Breast epithelium (tissue), 4 donors: ENCODE data around the gene STOX2. TPM values are rescaled to one million over a fixed set of nuclear protein-coding genes. Genes with fewer than 3 reads are reported as not detected.

Source experiments
- DNase-seq, 2 donors: peaks; one replicate each; pipeline ENCODE4 v3.0.0-alpha.2; 2019; ENCODE audit warnings: low spot score in 2 of 2
- H3K27ac ChIP-seq, 2 donors: fragments of 200-600 bp; sonication (generic) in 1 of 2; one replicate each; pipeline ENCODE4 v1.5.1; 2016 to 2019; ENCODE audit warnings: mild to moderate bottlenecking in 1 of 2
- H3K27me3 ChIP-seq, 2 donors: fragments of 200-600 bp; sonication (generic) in 1 of 2; one replicate each; pipeline versions ENCODE4 v1.5.1 to v1.6.0; 2017 to 2019; ENCODE audit warnings: control low read depth in 1 of 2, mild to moderate bottlenecking in 1 of 2
- H3K36me3 ChIP-seq: fragments of 200-600 bp; one replicate; pipeline ENCODE4 v1.5.1; 2019
- H3K4me1 ChIP-seq, 2 donors: fragments of 200-600 bp; sonication (generic); one replicate each; pipeline ENCODE4 v1.5.1; 2016 to 2019; ENCODE audit warnings: control low read depth in 1 of 2
- H3K4me3 ChIP-seq, 3 donors: fragments of 200-600 bp; sonication (generic); 1 replicate in 2 of 3; 2 replicates in 1 of 3; pipeline ENCODE4 v1.5.1; 2016 to 2019; ENCODE audit warnings: mild to moderate bottlenecking in 3 of 3, moderate library complexity in 2 of 3
- H3K9me3 ChIP-seq, 2 donors: fragments of 200-600 bp; sonication (generic) in 1 of 2; one replicate each; pipeline ENCODE4 v1.5.1; 2016 to 2019; ENCODE audit warnings: control low read depth in 1 of 2
- POLR2A ChIP-seq: fragments of 450-650 bp; IDR thresholded peaks from one replicate; pipeline ENCODE4 v1.6.1; 2016; ENCODE audit warnings: antibody characterized with exemption, mild to moderate bottlenecking, moderate library complexity
- POLR2AphosphoS5 ChIP-seq, 3 donors: sonication (generic); formaldehyde crosslinking; IDR thresholded peaks; one replicate each; pipeline ENCODE4 v1.6.1; 2017; ENCODE audit warnings: antibody characterized with exemption in 3 of 3
- intact Hi-C: fragments of 100-400 bp; cut with DNase I; formaldehyde crosslinking; loops from one replicate; pipeline ENCODE4 v1.15.1; 2023; ENCODE audit warnings: low total_unique reads
- total RNA-seq, 3 donors: library from RNA; depleted of rRNA; stranded (reverse); fragments of >200 nt; gene quantifications; one replicate each; pipeline ENCODE4 v1.1.0, GENCODE V29; 2016
- TF ChIP-seq, protein P1 (sequence below), 3 donors: fragments of 450-650 bp; IDR thresholded peaks; one replicate each; pipeline ENCODE4 v1.5.1; 2016 to 2017; ENCODE audit warnings: antibody characterized with exemption in 3 of 3, mild to moderate bottlenecking in 3 of 3, moderate library complexity in 3 of 3

Gene STOX2
- total RNA-seq, 3 donors from 2014 or later: 7.9 to 11.2 (median 10.7) TPM

DNA sequence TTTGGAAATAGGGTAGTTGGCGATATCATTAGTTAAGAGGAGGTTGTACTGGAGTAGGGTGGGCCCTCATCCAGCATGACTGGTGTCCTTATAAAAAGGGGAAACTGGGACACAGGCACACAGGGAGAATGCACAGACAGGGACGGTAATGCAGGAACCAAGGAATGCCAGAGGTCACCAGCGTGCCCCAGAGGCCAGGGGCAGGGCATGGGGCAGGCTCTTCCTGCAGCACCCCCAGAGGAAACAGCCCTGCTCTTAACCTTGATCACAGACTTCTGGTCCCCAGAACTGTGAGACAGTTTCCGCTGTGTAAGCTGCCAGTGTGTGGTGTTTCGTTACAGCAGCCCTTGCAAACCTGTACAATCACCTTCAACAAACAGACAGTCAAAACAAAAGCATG lies 15.9 kb upstream of the STOX2 start:
- Histone ChIP-seq H3K4me3 (no peak overlapping the region), H3K36me3 (no peaks in the 10 kb centered on the region), H3K4me1 (no peaks in the 10 kb centered on the region), H3K27ac (no peak overlapping the region), H3K27me3 (no peaks in the 10 kb centered on the region), H3K9me3 (no peaks in the 10 kb centered on the region)
- intact Hi-C loops: no loop called here
- TF ChIP-seq POLR2A: no peak
- no peak for TF ChIP-seq POLR2AphosphoS5 (IDR thresholded peaks at IDR 0.05)
- TF ChIP-seq, protein P1, sequence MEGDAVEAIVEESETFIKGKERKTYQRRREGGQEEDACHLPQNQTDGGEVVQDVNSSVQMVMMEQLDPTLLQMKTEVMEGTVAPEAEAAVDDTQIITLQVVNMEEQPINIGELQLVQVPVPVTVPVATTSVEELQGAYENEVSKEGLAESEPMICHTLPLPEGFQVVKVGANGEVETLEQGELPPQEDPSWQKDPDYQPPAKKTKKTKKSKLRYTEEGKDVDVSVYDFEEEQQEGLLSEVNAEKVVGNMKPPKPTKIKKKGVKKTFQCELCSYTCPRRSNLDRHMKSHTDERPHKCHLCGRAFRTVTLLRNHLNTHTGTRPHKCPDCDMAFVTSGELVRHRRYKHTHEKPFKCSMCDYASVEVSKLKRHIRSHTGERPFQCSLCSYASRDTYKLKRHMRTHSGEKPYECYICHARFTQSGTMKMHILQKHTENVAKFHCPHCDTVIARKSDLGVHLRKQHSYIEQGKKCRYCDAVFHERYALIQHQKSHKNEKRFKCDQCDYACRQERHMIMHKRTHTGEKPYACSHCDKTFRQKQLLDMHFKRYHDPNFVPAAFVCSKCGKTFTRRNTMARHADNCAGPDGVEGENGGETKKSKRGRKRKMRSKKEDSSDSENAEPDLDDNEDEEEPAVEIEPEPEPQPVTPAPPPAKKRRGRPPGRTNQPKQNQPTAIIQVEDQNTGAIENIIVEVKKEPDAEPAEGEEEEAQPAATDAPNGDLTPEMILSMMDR (IDR thresholded peaks at IDR 0.05): no peak
- no peak for DNase-seq

DNA sequence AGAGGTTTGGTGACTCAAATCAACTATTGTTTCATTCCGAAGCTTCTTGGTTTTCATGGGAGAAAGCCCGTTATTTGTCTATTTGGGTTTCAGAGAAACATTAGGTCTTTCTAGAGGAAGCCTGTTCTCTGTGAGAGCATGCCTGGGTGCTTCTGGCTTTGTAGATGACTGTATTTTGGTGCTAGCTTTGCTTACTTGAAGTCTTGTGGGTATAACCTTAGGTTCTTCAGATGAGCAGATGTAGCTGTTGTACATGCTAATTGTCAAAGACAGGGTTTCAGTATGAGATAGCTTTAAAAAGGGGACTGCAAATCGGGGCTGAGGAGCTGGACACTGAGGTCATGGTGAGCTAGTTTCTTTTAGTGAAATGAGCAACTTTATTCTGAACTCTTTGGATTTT lies 7.9 kb upstream of the STOX2 start:
- H3K9me3 ChIP-seq: peaks cover 0 to 8% of the 10 kb centered on the region in 2 donors
- DNase-seq: no peak
- no peaks in the 10 kb centered on the region for H3K36me3 ChIP-seq
- no peaks in the 10 kb centered on the region for H3K27me3 ChIP-seq
- TF ChIP-seq POLR2AphosphoS5 (IDR thresholded peaks at IDR 0.05) (no peak), POLR2A (no peak)
- TF ChIP-seq, protein P1 (IDR thresholded peaks at IDR 0.05): no peak
- no peak overlapping the region for H3K4me3 ChIP-seq
- intact Hi-C loops: no loop called here
- H3K27ac ChIP-seq: no peak overlapping the region
- no peaks in the 10 kb centered on the region for H3K4me1 ChIP-seq

DNA sequence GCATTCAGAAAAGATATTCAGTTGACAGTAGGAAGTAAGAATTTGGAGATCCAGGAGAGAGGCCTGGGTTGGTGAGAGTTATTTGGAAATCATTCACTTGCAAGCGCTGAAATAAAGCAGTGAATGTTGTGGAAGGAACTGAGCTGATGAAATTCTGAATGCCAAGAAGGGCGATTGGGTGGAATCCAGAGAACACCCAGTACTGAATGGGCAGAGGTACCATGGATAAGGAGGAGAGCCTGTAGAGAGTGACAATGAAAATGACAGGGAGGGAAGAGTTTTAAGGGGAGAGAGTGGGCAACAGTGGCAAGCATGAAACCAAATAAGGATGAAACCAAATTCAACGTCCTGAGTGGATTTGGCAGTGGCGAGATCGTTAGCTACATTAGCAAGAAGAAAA lies 6.7 kb upstream of the STOX2 start:
- Histone ChIP-seq H3K27ac (no peak overlapping the region), H3K36me3 (no peaks in the 10 kb centered on the region), H3K4me1 (no peaks in the 10 kb centered on the region), H3K9me3 (peaks cover 0 to 8% of the 10 kb centered on the region in 2 donors), H3K27me3 (no peaks in the 10 kb centered on the region), H3K4me3 (no peak overlapping the region)
- no peak for DNase-seq
- intact Hi-C loops: no loop called here
- TF ChIP-seq POLR2A (no peak), POLR2AphosphoS5 (IDR thresholded peaks at IDR 0.05) (no peak)
- TF ChIP-seq, protein P1 (IDR thresholded peaks at IDR 0.05): no peak

DNA sequence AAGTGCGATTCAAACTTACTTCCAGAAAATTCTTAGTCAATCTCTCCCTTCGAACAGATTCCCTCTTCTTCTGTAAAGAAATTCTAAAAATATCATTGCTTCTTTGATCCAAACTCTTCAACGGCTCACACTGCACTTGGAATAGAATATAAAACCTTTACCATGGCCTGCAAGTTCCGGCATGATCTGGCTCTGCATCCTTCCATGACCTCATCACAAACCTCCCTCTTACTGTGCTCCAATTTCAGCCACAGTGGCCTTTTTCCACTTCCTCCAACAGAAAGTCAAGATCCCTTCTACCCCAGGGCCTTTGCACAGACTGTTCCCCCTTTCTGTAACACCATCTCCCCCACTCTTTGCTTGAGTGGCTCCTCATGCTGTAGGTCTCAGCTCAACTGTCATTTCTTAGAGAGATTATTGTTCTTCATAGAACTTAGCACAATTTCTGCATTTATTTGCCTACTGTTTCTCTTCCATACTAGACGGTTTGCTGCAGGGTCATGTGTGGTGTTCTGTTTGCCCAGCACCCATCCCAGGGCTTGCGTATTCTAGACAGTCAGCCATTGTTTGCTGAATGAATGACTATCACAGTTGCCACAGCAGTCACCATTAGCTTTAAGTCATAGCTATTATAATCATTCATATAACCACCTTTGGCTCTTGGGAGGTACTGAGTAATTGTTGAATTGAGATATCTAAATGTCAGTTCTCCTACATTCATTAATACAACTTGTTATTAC lies 1.9 kb upstream of the STOX2 start:
- no peak overlapping the region for H3K4me3 ChIP-seq

More for the DNA sequence above, 1.9 kb upstream of the STOX2 start:
- Histone ChIP-seq H3K4me1 (no peaks in the 10 kb centered on the region), H3K27ac (no peak overlapping the region), H3K27me3 (no peaks in the 10 kb centered on the region), H3K36me3 (no peaks in the 10 kb centered on the region), H3K9me3 (peaks cover 0 to 8% of the 10 kb centered on the region in 2 donors)
- intact Hi-C loops: no loop called here
- DNase-seq: no peak
- TF ChIP-seq POLR2A (no peak), POLR2AphosphoS5 (IDR thresholded peaks at IDR 0.05) (no peak)
- TF ChIP-seq, protein P1 (IDR thresholded peaks at IDR 0.05): no peak
